GM18858 (cell line): ENCODE measurements around the gene CYP4X1.
"Not testable (repeated sequence)": the region's sequence is repeated elsewhere in the genome, so short reads cannot be mapped to it uniquely, and the experiment has no call there.

Source experiments
- ATAC-seq: cut with Tn5 transposase; IDR thresholded peaks from one replicate; pipeline ENCODE4 v1.9.1; 2021; ENCODE audit not compliant: unreplicated experiment

Gene CYP4X1, protein sequence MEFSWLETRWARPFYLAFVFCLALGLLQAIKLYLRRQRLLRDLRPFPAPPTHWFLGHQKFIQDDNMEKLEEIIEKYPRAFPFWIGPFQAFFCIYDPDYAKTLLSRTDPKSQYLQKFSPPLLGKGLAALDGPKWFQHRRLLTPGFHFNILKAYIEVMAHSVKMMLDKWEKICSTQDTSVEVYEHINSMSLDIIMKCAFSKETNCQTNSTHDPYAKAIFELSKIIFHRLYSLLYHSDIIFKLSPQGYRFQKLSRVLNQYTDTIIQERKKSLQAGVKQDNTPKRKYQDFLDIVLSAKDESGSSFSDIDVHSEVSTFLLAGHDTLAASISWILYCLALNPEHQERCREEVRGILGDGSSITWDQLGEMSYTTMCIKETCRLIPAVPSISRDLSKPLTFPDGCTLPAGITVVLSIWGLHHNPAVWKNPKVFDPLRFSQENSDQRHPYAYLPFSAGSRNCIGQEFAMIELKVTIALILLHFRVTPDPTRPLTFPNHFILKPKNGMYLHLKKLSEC

DNA sequence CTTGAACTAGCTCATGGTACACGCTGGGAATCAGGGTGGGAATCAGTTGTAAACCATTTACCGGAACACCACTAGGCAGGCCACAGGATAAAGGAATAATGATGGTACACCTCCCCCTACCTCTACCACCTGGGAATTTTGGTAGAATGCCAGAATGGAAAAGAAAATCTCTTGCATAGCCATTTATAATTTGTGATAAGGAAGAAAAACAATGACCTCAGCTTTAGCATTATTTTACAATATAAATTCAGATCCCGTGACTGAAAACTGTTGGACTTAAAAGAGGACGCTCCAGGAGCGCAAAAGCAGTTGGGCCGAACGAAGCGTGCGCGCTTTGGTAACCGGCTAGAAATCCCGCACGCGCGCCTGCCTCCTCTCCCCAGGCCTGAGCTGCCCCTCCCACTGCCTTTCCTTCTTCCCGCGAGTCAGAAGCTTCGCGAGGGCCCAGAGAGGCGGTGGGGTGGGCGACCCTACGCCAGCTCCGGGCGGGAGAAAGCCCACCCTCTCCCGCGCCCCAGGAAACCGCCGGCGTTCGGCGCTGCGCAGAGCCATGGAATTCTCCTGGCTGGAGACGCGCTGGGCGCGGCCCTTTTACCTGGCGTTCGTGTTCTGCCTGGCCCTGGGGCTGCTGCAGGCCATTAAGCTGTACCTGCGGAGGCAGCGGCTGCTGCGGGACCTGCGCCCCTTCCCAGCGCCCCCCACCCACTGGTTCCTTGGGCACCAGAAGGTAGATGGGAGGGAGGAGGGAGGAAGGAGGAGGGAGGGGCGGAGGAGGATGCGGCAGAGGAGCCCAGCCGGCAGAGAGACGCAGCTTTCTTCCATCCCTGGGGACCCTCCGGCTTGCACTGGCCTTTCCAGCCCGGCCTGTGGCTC, at the start of gene CYP4X1:
CYP4X1 (plus strand) TSS at position 402 of the 873 bp plus-strand sequence; CDS start at position 551, 149 bp downstream.
- no peak for ATAC-seq

DNA sequence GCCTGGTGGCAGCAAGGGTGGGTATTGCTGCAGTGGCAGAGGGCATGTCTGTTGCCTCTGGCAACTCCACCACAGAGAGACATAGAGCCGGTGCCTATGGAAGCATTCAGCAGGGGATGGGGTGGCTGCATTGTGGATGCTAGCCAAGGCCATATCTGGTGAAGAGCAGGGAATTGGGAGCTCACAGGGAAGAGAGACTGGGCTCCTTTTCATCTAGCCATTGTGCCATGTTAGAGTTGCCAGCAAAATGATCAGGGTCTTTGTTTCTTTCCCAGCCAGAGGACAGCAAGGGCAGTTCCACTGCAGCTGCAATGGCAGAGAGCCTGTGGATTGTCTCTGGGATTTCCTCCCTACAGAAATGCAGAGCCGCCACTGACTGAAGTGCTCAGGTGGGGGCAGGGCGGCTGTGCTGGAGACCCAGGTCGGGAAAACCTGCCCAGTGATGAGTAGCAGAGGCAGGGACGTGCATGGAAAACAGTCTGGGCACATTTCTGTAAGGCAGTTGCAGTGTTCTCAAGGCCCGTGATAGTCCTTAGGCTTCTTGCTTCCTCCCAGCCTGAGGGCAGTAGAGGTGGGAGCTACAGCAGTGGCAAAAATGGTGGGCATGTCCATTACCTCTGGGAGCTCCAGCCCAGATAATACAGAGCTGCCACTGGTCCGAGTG, 40.2 kb upstream of the CYP4X1 start:
- no peak for ATAC-seq

DNA sequence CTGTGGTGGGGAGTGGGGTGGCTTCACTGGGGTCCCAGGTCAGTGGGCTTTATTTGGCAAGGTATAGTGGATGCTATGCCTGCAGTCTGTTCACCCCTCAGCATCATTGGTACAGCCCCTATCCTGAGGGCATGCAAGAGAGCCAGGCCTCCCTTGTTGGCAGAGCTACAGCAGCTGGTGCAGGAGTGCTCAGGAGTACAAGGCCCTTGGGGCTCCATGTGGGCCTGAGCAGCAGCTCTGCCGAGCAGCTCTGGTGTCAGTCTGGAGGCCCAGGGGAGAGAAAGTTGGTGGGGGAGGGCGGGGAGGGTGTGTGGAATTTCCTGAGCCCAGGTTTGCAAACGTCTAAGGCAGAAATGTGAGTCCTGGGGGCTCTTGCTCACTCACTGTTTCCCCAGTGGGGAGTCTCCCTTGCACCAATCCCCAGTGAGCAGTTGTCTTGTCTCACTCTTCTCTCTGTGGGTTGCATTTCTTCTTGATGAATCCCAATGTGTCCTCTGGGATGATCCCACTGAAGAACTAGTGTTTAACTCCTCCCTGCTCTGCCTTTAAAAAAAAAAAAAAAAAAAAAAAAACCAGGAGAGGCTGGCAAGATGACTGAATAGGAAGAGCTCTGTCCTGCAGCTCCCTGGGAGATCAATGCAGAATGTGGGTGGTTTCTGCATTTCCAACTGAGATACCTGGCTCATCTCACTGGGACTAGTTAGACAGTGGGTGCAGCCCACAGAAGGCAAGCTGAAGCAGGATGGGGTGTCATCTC, 39.5 kb upstream of the CYP4X1 start:
- ATAC-seq, result no peak

DNA sequence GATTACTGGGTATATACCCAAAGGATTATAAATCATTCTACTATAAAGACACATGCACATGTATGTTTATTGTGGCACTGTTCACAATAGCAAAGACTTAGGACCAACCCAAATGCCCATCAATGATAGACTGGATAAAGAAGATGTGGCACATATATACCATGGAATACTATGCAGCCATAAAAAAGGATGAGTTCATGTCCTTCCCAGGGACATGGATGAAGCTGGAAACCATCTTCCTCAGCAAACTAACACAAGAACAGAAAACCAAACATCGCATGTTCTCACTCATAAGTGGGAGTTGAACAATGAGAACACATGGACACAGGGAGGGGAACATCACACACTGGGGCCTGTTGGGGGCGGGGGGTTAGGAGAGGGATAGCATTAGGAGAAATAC, 32.9 kb upstream of the CYP4X1 start:
- not testable (repeated sequence) for ATAC-seq

DNA sequence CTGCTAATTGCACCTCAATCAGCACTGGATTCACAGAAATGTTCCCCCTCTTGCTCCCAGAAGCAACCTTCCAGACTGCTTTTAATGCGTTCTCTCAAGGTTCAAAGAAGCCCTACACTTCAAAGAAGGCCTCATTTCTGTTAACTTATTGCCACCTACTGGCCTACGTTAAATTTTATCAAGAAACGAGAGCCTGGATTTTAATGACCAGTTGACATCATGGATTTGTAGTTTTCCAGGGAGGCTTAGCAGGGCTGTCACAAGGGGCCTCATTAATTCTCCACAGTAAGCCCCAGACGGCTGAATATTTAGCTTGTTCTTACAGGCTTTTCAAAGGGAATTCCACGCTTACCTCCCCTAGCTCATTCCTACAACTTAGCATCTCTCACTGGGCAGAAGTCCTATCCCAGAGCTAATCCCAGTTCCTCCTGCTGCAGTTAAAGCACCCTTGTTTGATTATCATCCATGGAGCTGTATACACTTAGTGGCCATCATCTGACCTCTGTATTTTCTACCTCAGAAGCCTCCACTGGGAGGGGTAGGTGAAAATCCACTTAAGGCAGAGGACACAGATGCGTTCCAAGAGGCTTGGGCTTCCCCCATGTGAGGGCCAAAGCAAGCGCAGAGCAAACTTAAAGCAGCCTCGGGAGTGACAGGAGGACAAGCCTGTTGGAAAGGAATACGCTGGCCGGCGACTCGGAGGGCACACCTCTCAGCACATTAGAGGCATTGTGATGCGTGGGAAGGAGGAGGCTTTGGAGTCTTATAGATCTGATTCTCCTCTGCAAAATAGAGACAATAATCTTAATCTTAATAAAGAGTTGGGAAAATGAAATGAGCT, 32.2 kb upstream of the CYP4X1 start:
- no peak for ATAC-seq

DNA sequence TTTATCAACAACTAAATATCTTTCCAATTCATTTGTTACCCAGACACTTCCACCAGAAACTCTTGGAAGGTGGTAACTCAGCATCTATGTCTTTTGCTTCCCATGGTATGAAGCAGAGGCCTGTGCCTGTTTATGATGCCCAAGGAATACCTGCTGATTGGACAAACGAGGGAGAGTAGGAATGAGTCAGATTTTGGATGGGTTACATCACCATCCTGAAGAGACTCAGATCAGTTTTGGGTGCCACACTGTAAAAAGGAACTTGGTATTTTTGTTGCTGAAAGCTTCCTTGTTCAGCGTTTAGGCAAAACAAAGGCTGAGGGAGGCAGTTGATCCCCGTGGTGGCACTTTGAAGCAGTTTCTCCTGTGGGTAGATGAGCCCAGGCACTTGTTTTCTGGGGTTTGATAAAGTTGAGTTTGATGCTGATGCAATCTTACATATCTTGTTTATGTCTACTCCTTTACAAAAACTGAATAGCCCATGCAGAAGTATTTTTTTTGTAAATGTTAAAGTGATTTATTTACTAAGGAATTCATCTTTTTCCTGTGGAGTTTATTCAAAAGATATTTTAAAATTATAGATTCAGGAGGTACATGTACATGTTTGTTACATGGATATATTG, 26.7 kb upstream of the CYP4X1 start:
- ATAC-seq, result no peak

DNA sequence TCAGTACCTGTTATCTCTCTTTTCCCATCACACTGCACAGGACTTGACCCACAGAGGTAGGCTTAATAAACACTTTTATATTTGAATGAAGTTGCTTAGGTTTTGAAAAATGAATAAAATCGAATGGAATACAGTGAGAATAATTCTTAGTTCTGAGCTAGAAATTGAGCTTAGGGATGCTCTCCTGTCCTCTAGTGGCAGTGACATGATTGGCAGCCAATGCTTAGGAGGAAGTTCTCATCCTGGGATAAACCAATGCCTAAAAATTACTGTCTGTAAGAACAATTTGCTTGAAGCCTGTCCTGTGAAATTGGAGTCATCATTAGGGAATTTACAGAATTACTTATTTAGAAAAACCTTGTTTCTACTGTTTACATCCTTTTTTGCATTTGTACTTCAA, 21.3 kb upstream of the CYP4X1 start:
- no peak for ATAC-seq

DNA sequence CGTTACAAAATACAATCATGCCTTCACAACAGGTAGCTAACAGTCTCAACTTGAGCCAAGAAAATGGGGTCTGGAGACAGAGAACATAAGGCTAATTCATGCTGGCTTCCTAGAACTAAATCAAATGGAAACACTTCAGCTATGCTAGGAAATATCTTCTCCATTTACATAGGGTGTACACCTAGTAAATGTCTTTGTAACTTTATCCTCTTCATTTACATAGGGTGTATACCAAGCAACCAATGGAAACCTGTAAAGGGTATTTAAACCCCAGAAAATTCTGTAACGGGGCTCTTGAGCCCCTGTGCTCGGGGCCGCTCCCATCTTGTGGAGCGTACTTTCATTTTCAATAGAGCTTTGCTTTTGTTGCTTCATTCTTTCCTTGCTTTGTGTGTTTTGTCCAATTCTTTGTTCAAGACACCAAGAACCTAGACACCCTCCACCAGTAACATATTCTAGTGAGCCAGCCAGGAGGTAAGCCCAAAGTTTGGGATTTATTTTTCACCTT, 19.5 kb upstream of the CYP4X1 start:
- ATAC-seq, result no peak

DNA sequence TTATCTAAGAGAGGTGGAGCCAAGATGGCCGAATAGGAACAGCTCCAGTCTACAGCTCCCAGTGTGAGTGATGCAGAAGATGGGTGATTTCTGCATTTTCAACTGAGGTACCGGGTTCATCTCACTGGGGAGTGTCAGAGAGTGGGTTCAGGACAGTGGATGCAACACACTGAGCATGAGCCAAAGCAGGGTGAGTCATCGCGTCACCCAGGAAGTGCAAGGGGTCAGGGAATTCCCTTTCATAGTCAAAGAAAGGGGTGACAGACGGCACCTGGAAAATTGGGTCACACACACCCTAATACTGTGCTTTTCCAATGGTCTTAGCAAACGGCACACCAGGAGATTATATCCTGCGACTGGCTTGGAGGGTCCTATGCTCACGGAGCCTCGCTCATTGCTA, 17.0 kb upstream of the CYP4X1 start:
- ATAC-seq, result not testable (repeated sequence)

DNA sequence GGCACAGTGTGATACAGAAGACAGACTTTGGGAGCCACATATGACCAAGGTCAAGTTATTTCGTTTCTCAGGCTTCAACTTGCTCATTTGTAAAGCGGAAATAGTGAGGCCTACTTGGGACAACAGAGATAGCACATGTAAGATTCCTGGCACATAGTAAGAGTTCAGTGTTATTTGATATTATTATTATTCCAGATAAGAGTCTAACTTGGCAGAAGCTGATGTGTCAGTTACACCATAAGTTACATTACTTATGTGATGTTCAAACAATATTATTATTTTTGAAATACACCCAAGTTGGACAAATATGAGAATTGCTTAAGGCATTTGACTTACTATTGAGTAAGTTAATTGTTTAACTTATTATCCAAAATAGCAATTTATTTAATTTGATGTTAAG, 10.2 kb upstream of the CYP4X1 start:
- no peak for ATAC-seq

DNA sequence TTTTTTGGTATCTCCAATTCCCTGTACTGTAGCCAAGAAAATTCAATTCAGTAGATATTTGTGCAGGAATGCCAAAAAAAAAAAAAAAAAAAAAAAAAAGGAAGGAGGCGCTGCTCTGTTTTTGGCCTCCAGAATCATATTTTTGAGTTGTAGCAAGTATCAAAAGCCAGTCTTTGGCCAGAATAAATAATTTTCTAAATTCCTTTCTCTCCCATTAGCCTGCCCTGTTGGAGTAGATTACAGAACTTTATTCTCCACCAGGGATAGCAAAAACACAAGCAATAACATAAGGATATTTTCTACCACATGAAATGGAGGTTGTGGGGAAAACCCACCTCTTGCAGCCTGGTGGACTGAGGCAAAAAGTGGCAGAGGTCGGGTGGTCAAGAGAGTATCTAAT, 2.4 kb upstream of the CYP4X1 start:
- ATAC-seq, result no peak

DNA sequence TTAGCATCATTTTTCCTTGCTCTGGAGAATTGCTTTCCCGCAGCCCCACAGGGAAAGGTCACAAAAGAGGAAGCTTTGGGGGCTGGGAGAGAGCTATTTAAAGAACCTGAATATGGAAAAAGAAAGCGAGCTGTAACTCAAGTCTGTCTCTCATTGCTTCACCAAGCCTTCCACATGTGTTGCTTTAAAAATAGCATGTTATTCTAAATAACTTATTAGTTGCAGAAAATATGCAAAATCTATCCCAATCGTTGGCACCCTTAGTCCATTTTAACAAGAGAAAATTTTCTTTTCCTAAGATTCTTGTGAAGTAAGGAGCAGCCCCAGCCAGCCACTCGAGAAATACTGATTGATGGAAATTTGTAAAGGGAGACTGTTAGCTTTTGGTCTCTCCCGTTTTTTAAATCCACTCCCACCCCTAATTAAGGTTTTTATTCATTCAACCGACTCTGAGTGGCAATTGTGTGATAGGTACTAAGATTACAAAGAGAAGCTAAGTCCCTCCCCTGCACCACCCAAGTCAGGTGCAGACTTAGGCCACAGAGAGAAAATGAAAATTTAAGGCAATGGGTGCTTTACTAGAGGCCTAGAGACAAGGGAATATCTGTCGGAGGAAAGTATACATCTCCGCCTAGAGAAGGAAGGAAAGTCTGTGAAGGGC, 802 bp downstream of the CYP4X1 start:
- ATAC-seq, result no peak

DNA sequence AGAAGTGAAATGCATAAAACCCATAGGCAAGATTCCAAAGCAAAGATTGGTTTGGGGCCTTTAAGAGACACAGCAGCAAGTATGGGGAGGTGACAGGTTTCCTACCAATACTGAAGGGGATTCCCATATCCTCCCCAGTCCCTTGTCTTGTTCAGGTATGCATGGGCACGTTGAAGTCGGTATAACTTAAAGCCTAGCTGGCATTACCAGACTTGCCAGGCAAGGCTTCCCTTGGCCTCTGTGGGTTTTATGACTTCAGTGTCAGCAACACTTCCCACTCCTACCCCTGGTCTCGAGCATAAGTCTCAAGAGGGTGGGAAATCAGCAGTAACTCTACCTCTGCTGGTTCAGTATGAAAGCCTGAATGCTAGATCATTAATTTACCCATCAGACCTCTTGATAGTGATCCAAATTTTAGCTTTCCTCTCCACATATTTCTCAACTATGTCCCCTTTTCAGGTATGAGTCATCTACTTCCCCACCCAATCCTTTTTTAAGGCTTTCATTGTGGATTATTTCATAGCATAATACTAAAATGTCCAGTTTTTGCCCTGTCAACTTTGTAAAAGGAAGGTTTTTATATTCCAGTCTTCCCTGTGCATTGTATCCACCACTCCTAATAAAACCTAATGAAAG, 6.8 kb downstream of the CYP4X1 start:
- no peak for ATAC-seq

DNA sequence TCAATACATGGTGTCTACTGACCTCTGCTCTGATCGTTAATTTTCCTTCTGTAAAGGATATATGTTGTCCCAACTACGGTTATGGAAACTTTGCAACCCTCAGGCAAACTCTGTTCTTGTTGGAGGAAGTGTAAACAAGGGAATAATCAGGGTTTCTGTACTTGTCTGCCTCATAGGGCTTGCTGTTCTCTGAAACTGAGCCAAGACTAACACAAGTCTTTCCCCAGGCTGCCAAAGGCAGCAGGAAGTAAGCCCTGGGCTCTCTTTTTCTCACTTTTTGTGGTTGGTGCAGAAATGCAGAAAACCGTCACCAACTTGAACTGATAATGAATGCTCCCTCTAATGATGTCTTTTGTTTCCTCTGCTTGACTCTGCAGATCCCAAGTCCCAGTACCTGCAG, 7.6 kb downstream of the CYP4X1 start:
- ATAC-seq, result no peak

DNA sequence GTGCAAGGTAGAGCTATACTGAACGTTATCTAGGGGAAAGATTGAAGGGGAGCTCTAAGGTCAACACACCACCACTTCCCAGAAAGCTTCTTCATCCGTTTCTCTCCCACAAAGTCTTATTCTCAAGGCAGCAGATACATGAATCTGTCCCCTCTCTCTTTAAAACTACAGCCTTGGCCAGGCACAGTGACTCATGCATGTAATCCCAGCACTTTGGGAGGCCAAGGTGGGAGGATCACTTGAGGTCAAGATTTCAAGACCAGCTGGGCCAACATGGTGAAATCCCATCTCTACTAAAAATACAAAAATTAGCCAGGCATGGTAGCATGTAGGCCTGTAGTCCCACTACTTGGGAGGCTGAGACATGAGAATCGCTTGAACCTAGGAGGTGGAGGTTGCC, 8.1 kb downstream of the CYP4X1 start:
- no peak for ATAC-seq

DNA sequence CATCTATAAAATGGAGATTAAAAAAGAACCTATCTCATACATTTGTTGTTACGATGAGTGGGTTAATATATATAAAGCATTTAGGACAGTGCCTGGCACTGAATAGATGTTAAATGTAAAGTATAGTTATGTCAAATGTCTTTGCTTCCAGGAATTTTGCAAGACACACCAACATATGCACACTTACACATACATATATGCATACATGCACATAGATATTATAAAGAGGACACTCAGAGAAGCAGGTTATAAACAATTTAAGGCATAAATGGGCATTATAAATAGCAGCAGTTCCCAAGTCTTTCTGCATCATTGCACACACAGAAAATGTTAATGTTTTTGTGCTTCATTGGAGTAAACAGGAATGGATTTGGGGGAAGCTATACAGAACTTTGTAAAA, 13.3 kb downstream of the CYP4X1 start:
- ATAC-seq, result no peak

DNA sequence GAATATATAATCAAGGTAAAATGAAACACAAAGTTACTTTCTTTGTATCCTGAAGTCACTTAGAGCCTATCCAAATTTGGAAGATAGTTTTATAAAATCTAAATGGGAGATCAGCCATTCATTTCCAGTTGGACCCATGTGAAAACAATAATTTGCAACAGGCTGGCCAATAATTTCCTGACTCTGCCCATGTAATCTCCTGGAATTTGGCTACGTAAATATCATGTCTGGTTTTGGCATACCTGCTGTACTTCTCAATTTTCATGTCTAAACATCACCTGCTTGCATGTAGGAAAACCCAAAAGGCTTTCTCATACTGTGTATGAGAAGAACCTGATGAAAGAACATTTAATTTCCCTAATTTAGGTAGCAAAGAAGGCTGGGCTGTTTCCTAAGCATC, 35.9 kb downstream of the CYP4X1 start:
- ATAC-seq, result no peak

DNA sequence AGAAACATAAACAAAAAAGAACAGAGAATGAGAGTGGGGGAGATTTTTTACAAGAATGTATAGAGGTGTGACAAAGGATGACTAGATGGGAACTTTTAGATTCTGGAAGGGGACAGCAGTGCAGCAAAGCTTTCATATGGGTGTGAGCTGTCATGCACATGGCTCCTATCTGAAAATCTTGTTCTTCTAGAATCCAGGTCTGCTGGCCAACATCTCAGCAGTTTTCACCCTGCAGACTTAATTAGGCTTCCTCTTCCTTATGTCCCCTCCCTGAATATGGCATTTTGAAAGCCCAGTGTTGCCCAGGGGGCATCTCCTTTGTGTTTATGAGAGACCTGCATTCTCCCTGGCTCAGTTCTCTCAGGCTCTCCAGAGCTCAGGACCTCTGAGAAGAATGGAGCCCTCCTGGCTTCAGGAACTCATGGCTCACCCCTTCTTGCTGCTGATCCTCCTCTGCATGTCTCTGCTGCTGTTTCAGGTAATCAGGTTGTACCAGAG, 43.7 kb downstream of the CYP4X1 start, which contains the start of gene CYP4Z1:
CYP4Z1 (plus strand) TSS at position 135 of the 498 bp plus-strand sequence; CDS start at position 395, 260 bp downstream.
- no peak for ATAC-seq
